K562 (cell line): Measurements from ENCODE around the gene TRMT1L. TPM values are rescaled to one million over a fixed set of nuclear protein-coding genes. Genes with fewer than 3 reads are reported as not detected.

Experiments used
- ATAC-seq: fragments of 200-7000 bp; cut with Tn5 transposase; 3 replicates; pipeline ENCODE4 v1.9.1; 2020; ENCODE audit warnings: moderate library complexity
- BruUV-seq: library from RNA; stranded (reverse); fragments of 400-500 nt; replicated peaks from 2 replicates; lab custom pipeline; 2021; lab: Mats Ljungman, UMichigan
- CTCF ChIA-PET: fragments of 300-600 bp; formaldehyde crosslinking; extraction: SDS; loops from one replicate; lab custom pipeline; 2021; ENCODE audit warnings: low intra/inter-chr PET ratio; lab: Yijun Ruan, JAX
- POLR2A ChIA-PET: fragments of 300-600, 350-650 bp; sonication (Branson Sonifier 250); formaldehyde crosslinking; extraction: SDS; loops from one replicate; lab custom pipeline; 2021; ENCODE audit warnings: antibody characterized with exemption, inconsistent platforms; lab: Yijun Ruan, JAX
- DNase-seq, 4 experiments: peaks; one replicate each; pipeline versions ENCODE4 v3.0.0 to v3.0.0-alpha.2; 2011 to 2018; ENCODE audit warnings: low spot score in 3 of 4, mixed read lengths in 3 of 4; ENCODE audit errors: extremely low read depth in 1 of 4
- FAIRE-seq: peaks from 2 replicates; lab custom pipeline; 2011; peaks lifted over from hg19 to GRCh38; lab: Jason Lieb, UNC
- H2AFZ ChIP-seq: 2 replicates; pipeline ENCODE4 v1.6.0; 2011; ENCODE audit warnings: low read depth, low read length, control low read depth, inconsistent platforms
- H3K27ac ChIP-seq: fragments of 200-600 bp; 3 replicates; pipeline ENCODE4 v1.8.0; 2011; ENCODE audit warnings: low read depth, mild to moderate bottlenecking, control low read depth, inconsistent platforms, low read length, moderate library complexity, mixed read lengths; ENCODE audit errors: extremely low read depth
- H3K27me3 ChIP-seq, 2 experiments: fragments of 300-600 bp in 1 of 2; 2 replicates in 1 of 2; 3 replicates in 1 of 2; pipeline versions ENCODE4 v1.6.0 to v1.8.0; 2011; ENCODE audit warnings: inconsistent platforms in 2 of 2, low read length in 2 of 2, mild to moderate bottlenecking in 1 of 2, mixed read lengths in 1 of 2, moderate library complexity in 1 of 2; ENCODE audit not compliant: control insufficient read depth in 2 of 2, insufficient read depth in 2 of 2
- H3K36me3 ChIP-seq: fragments of 300-600 bp; 3 replicates; pipeline ENCODE4 v1.8.0; 2011; ENCODE audit warnings: mild to moderate bottlenecking, low read length, inconsistent platforms; ENCODE audit not compliant: control insufficient read depth, insufficient read depth
- H3K4me1 ChIP-seq, 2 experiments: fragments of 200-600 bp in 1 of 2; replicated peaks in 1 of 2; 2 replicates in 1 of 2; 3 replicates in 1 of 2; pipeline versions ENCODE4 v1.5.1 to v1.8.0; 2011; ENCODE audit warnings: inconsistent platforms in 2 of 2, low read length in 2 of 2, mild to moderate bottlenecking in 1 of 2, mixed read lengths in 1 of 2, moderate library complexity in 1 of 2; ENCODE audit not compliant: control insufficient read depth in 2 of 2, insufficient read depth in 2 of 2
- H3K4me2 ChIP-seq: 2 replicates; pipeline ENCODE4 v1.6.1; 2011; ENCODE audit warnings: low read length, control low read depth, inconsistent platforms, mixed read lengths; ENCODE audit not compliant: insufficient read depth
- H3K4me3 ChIP-seq: fragments of 200-600 bp; sonication (generic), shearing (Covaris generic); 2 replicates; pipeline ENCODE4 v1.5.1; 2016; ENCODE audit warnings: control low read depth, inconsistent platforms
- H3K79me2 ChIP-seq: fragments of 200-600 bp; 3 replicates; pipeline ENCODE4 v1.8.0; 2011; ENCODE audit warnings: low read length, inconsistent platforms; ENCODE audit not compliant: control insufficient read depth, insufficient read depth
- H3K9ac ChIP-seq, 2 experiments: 2 replicates each; pipeline versions ENCODE4 v1.6.0 to v1.6.1; 2011; ENCODE audit warnings: low read depth in 2 of 2, low read length in 2 of 2, control low read depth in 1 of 2, inconsistent platforms in 1 of 2, mild to moderate bottlenecking in 1 of 2, mixed read lengths in 1 of 2; ENCODE audit not compliant: insufficient read depth in 1 of 2
- H3K9me1 ChIP-seq: one replicate; pipeline ENCODE4 v1.6.0; 2011; ENCODE audit warnings: inconsistent platforms, mild to moderate bottlenecking, low read length, moderate library complexity; ENCODE audit not compliant: control insufficient read depth, insufficient read depth
- H3K9me3 ChIP-seq: replicated peaks from 2 replicates; pipeline ENCODE4 v1.5.1; 2011; ENCODE audit warnings: low read depth, low read length, inconsistent platforms; ENCODE audit not compliant: control insufficient read depth, insufficient read depth
- H4K20me1 ChIP-seq: replicated peaks from 2 replicates; pipeline ENCODE4 v1.6.1; 2011; ENCODE audit warnings: low read length, inconsistent platforms, mixed read lengths; ENCODE audit not compliant: control insufficient read depth, insufficient read depth
- CTCFL ChIP-seq: IDR thresholded peaks from 2 replicates; pipeline ENCODE4 v1.6.1; 2011; ENCODE audit warnings: borderline replicate concordance, low read depth, mild to moderate bottlenecking, moderate library complexity, low read length; ENCODE audit not compliant: insufficient read depth, poor library complexity, severe bottlenecking
- EHMT2 ChIP-seq: fragments of 450-650 bp; IDR thresholded peaks from 2 replicates; pipeline ENCODE4 v1.6.1; 2018; ENCODE audit warnings: antibody characterized with exemption
- FOXK2 ChIP-seq, 2 experiments: fragments of 450-650 bp; IDR thresholded peaks in 1 of 2; conservative IDR thresholded peaks in 1 of 2; 2 replicates each; pipeline ENCODE4 v1.6.1; 2016; ENCODE audit warnings: low read depth in 2 of 2, mild to moderate bottlenecking in 1 of 2
- HINFP ChIP-seq: fragments of 450-650 bp; conservative IDR thresholded peaks from 2 replicates; pipeline ENCODE4 v1.6.1; 2016; ENCODE audit warnings: missing genetic modification characterization, low read depth, mild to moderate bottlenecking, control low read depth, missing compliant biosample characterization
- HOMEZ ChIP-seq: fragments of 250-450 bp; sonication (Bioruptor Pico); IDR thresholded peaks from 2 replicates; pipeline ENCODE4 v1.4.0; 2020; ENCODE audit warnings: mild to moderate bottlenecking, moderate library complexity
- MAFK ChIP-seq: IDR thresholded peaks from 2 replicates; pipeline ENCODE4 v1.6.1; 2011; ENCODE audit warnings: low read length, improper control_type of control experiment
- SP2 ChIP-seq: IDR thresholded peaks from 2 replicates; pipeline ENCODE4 v1.6.1; 2011; ENCODE audit warnings: mild to moderate bottlenecking, low read depth, low read length, moderate library complexity; ENCODE audit not compliant: poor library complexity, severe bottlenecking; ENCODE audit errors: extremely low read depth
- ZBTB11 ChIP-seq, 3 experiments: fragments of 200-800 bp in 1 of 3; fragments of 250-450 bp in 1 of 3; fragments of 450-650 bp in 1 of 3; sonication (Bioruptor Pico) in 1 of 3; sonication (Bioruptor generic) in 1 of 3; formaldehyde crosslinking in 1 of 3; IDR thresholded peaks; 2 replicates each; pipeline versions ENCODE4 v1.6.1 to v1.8.0; 2016 to 2022; ENCODE audit warnings: mild to moderate bottlenecking in 2 of 3, missing genetic modification characterization in 2 of 3, missing compliant biosample characterization in 1 of 3, moderate library complexity in 1 of 3
- ZNF717 ChIP-seq: fragments of 250-450 bp; sonication (Bioruptor Pico); IDR thresholded peaks from 2 replicates; pipeline ENCODE4 v1.5.0; 2021
- ZNF740 ChIP-seq, 3 experiments: fragments of 200-800 bp in 1 of 3; sonication (Bioruptor generic) in 1 of 3; sonication (generic) in 1 of 3; formaldehyde crosslinking in 1 of 3; IDR thresholded peaks; 2 replicates each; pipeline versions ENCODE4 v1.6.1 to v1.8.0; 2016 to 2022; ENCODE audit warnings: mild to moderate bottlenecking in 2 of 3, missing compliant biosample characterization in 2 of 3, missing genetic modification characterization in 2 of 3, missing genetic modification reagents in 1 of 3
- WGBS: fragments of 100-300 bp; shearing (Covaris generic); methylation state at CpG from one replicate; pipeline ENCODE4 v1.1.6; 2016; ENCODE audit warnings: low coverage, mixed read lengths; ENCODE audit not compliant: insufficient coverage; ENCODE audit errors: missing lambda C conversion rate; 5-methylcytosine and 5-hydroxymethylcytosine counted together
- in situ Hi-C: fragments of 300-500 bp; cut with MboI; formaldehyde crosslinking; loops from 4 replicates; pipeline ENCODE4 v1.15.0; 2018; ENCODE audit warnings: inconsistent platforms, mixed read lengths
- intact Hi-C: fragments of 100-400 bp; cut with micrococcal nuclease; formaldehyde crosslinking; loops from 2 replicates; pipeline ENCODE4 v1.14.2; 2022
- polyA plus RNA-seq, 8 experiments: library from polyadenylated mRNA; depleted of rRNA in 4 of 8; stranded (reverse) in 5 of 8; unstranded in 3 of 8; fragments of >200 nt; fragmentation: Nextera tagmentation in 2 of 8; fragmentation: Illumina TruSeq in 1 of 8; extraction: Ambion mirVana in 2 of 8; extraction: Trizol in 1 of 8; gene quantifications; 2 replicates each; pipeline versions ENCODE4 v1.2.1 to v1.2.3, GENCODE V29; 2011 to 2014; ENCODE audit warnings: inconsistent platforms in 1 of 8, missing spikeins in 1 of 8
- total RNA-seq, 7 experiments: library from RNA; depleted of rRNA in 6 of 7; stranded (reverse); fragments of >200 nt in 6 of 7; fragmentation: Illumina TruSeq in 2 of 7; extraction: Trizol in 2 of 7; gene quantifications; 2 replicates each; pipeline versions ENCODE4 v1.2.1 to v1.2.3, GENCODE V29; 2011 to 2021; ENCODE audit warnings: low replicate concordance in 1 of 7

The TRMT1L gene
- total and polyA plus RNA-seq, 9 of the 15 experiments (the other 6 are each of a cell fraction or from before 2014, with no cell fraction given), result 6.4 to 88.9 (median 32.9) TPM

- ATAC-seq (no peak), FAIRE-seq (no peak), DNase-seq (no peak)
- Histone ChIP-seq H3K79me2 (peaks cover 21% of the 10 kb centered on the region), H3K4me2 (no peak overlapping the region), H3K27me3 (no peaks in the 10 kb centered on the region), H2AFZ (no peak overlapping the region), H3K9me3 (no peaks in the 10 kb centered on the region), H3K4me1 (peaks cover 4 to 7% of the 10 kb centered on the region in 2 experiments; a peak in 2 of 5 replicates), H3K4me3 (no peak overlapping the region), H4K20me1 (no peaks in the 10 kb centered on the region), H3K27ac (no peak overlapping the region), H3K9me1 (no peaks in the 10 kb centered on the region), H3K36me3 (no peaks in the 10 kb centered on the region), H3K9ac (no peak overlapping the region)
- ChIA-PET POLR2A (no interaction called here), CTCF (no interaction called here)
- WGBS, result 68% methylated on average over 3 of the region's 3 CpGs
- intact Hi-C loops, result loop anchor here (5.0 kb wide), 1 partner anchor 403 kb away; no protein-coding TSS in a partner anchor
- BruUV-seq, result no TSS peak
- in situ Hi-C loops, result no loop called here
- TF ChIP-seq FOXK2 (conservative IDR thresholded peaks at IDR 0.05 in 1 of 2, IDR thresholded peaks at IDR 0.05 in 1 of 2; ENCODE audit: low read depth in 2 of 2) (no peak), CTCFL (no peak), EHMT2 (no peak), ZNF717 (CRISPR knock-in tag) (no peak), ZNF740 (CRISPR knock-in tag; IDR thresholded peaks at IDR 0.05) (no peak), ZNF740 (tag; IDR thresholded peaks at IDR 0.05) (no peak), MAFK (no peak), HINFP (no peak), HOMEZ (CRISPR knock-in tag) (no peak), SP2 (no peak), ZBTB11 (CRISPR knock-in tag; IDR thresholded peaks at IDR 0.05) (no peak)
Observed at GRCh38 chr1:185159966-185160365, 3.2 kb upstream of the TRMT1L start.
